SU-DHL-6 (cell line): Measurements from ENCODE around the gene SPANXD.

ENCODE experiments used
- CTCF ChIP-seq: fragments of 200-600 bp; sonication (generic); IDR thresholded peaks from one replicate; pipeline ENCODE4 v1.5.1; 2017; ENCODE audit warnings: antibody characterized with exemption, mild to moderate bottlenecking, low read length, moderate library complexity; ENCODE audit not compliant: insufficient read depth, poor library complexity, severe bottlenecking
- EZH2phosphoT487 ChIP-seq: fragments of 200-600 bp; sonication (generic), shearing (Covaris generic); conservative IDR thresholded peaks from 2 replicates; pipeline ENCODE4 v1.6.1; 2018; ENCODE audit warnings: mild to moderate bottlenecking, antibody characterized with exemption, low read length, moderate library complexity, mixed read lengths

- TF ChIP-seq CTCF (no peak), EZH2phosphoT487 (no peak)
Measured at GRCh38 chrX:141673946-141674345, 24.6 kb downstream of the SPANXD start.
